ENCODE measurements around the gene ATG16L1.

Gene ATG16L1

DNA sequence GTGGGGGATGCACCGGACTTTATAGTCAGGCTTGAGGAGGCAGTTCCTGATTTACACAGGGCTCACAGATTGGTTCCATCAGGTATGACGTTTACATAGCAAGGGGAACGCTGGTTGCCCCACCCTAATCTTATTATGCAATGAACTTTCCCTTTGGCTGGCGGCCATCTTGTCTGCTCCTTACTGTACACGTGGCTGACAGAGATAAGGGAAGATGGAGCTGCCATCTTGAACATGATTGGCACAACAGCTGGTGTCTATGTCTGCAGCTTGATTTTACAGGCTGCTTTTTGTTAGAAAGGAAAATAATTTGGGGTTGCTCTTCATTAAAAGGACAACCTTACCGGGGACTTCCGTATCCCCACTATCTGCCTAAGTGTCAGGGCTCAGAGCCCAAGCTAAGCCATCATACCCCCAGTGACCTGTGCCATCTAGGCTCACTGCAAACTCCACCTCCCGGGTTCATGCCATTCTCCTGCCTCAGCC lies 33.5 kb upstream of the ATG16L1 start:
- no peak for DNase-seq (ENCODE audit: low read depth)
- no peak overlapping the region for H3K4me3 ChIP-seq (ENCODE audit: low read depth, low read length)
- TF ChIP-seq, protein P1, sequence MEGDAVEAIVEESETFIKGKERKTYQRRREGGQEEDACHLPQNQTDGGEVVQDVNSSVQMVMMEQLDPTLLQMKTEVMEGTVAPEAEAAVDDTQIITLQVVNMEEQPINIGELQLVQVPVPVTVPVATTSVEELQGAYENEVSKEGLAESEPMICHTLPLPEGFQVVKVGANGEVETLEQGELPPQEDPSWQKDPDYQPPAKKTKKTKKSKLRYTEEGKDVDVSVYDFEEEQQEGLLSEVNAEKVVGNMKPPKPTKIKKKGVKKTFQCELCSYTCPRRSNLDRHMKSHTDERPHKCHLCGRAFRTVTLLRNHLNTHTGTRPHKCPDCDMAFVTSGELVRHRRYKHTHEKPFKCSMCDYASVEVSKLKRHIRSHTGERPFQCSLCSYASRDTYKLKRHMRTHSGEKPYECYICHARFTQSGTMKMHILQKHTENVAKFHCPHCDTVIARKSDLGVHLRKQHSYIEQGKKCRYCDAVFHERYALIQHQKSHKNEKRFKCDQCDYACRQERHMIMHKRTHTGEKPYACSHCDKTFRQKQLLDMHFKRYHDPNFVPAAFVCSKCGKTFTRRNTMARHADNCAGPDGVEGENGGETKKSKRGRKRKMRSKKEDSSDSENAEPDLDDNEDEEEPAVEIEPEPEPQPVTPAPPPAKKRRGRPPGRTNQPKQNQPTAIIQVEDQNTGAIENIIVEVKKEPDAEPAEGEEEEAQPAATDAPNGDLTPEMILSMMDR (IDR thresholded peaks at IDR 0.05; ENCODE audit: insufficient read depth, low read depth, low read length, missing control alignments), result no peak

DNA sequence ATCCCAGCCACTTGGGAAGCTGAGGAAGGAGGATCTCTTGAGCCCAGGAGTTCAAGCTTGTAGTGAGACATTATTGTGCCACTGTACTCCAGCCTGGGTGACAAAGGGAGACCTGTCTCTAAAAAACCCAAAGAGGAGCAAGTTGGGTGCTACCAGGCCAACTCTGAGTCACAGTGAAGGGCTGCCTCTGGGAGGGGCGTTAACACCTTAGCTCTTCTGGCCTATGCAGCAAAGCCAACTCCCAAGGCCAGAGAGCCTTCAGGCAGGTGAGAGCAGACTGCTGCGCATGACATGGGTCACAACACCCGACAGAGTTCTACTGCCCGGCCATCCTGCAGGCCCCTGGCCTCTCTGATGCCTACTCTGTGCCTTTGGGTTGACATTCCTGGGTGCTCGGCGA lies 32.6 kb upstream of the ATG16L1 start:
- no peak for DNase-seq (ENCODE audit: low read depth)
- H3K4me3 ChIP-seq (ENCODE audit: low read depth, low read length), result no peak overlapping the region
- TF ChIP-seq, protein P1 (IDR thresholded peaks at IDR 0.05; ENCODE audit: insufficient read depth, low read depth, low read length, missing control alignments), result no peak

DNA sequence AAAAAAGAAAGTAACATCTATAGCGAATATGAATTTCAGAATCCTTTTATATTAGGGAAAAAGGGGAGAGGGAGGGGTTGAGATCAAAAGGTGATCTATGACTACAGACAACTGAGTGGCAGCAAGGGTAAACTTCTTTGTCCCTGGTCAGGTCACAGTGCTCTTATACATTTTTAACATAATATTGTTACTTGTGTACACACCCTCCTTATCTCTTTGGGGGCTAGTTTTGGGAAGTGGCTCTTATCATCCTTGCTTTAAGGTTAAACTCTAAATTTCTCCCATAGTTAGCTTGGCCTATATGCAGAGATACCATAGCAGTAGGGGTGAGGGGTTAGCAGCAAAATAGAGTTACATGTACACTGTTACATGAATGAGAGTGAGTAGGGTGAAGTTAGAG lies 31.6 kb upstream of the ATG16L1 start:
- no peak for DNase-seq (ENCODE audit: low read depth)
- H3K4me3 ChIP-seq (ENCODE audit: low read depth, low read length), result no peak overlapping the region
- TF ChIP-seq, protein P1 (IDR thresholded peaks at IDR 0.05; ENCODE audit: insufficient read depth, low read depth, low read length, missing control alignments), result no peak

DNA sequence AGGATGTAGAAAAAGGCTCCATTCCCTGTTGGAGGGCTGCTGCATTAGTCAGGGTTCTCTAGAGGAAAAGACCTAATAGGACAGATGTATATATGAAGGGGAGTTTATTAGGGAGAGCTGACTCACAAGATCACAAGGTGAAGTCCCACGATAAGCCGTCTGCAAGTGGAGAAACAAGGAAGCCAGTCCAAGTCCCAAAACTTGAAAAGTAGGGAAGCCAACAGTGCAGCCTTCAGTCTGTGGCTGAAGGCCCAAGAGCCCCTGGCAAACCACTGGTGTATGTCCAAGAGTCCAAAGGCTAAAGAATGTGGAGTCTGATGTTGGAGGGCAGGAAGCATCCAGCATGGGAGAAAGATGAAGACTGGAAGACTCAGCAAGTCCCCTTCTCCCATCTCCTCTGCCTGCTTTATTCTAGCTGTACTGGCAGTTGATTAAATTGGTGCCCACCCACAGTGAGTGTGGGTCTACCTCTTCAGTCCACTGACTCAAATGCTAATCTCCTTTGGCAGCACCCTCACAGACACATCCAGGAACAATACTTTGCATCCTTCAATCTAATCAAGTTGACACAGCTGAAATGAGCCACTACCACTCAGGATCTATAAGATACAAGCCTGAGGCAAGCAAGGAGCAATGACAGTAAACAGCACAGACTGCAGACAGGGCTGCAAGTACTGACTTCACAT lies 30.0 kb upstream of the ATG16L1 start:
- no peak overlapping the region for H3K4me3 ChIP-seq (ENCODE audit: low read depth, low read length)
- no peak for DNase-seq (ENCODE audit: low read depth)
- TF ChIP-seq, protein P1 (IDR thresholded peaks at IDR 0.05; ENCODE audit: insufficient read depth, low read depth, low read length, missing control alignments), result no peak

DNA sequence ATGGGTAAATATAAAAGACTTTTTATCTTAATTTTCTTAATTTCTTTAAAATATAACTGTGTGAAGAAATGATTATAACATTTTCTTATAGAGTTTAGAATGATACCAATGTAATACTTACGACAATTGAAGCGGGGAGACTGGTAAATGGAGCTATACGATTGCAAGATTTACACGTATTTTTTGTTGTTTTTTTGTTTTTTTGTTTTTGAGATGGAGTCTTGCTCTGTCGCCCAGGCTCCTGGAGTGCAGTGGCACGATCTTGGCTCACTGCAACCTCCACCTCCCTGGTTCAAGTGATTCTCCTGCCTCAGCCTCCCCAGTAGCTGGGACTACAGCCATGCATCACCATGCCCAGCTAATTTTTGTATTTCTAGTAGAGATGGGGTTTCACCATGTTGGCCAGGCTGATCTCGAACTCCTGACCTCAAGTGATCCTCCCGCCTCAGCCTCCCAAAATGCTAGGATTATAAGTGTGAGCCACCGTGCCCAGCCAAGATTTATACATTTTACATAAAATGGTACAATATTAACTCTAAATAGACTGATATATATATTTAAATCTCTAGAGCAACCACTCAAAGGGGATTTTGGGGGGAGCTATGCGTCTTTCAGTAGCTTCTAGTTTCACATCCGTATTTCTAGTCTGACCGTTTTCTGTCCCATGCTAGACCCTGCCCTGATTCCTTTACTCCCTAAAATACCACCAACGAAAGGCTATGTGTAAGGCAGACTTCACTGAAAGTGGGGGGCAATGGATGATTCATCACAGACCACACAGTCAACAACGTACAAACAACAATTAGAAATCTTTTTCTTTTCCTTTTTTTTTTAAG lies 28.2 kb upstream of the ATG16L1 start:
- DNase-seq (ENCODE audit: low read depth), result peak; percentile 72
- H3K4me3 ChIP-seq (ENCODE audit: low read depth, low read length), result no peak overlapping the region
- TF ChIP-seq, protein P1 (IDR thresholded peaks at IDR 0.05; ENCODE audit: insufficient read depth, low read depth, low read length, missing control alignments), result no peak

DNA sequence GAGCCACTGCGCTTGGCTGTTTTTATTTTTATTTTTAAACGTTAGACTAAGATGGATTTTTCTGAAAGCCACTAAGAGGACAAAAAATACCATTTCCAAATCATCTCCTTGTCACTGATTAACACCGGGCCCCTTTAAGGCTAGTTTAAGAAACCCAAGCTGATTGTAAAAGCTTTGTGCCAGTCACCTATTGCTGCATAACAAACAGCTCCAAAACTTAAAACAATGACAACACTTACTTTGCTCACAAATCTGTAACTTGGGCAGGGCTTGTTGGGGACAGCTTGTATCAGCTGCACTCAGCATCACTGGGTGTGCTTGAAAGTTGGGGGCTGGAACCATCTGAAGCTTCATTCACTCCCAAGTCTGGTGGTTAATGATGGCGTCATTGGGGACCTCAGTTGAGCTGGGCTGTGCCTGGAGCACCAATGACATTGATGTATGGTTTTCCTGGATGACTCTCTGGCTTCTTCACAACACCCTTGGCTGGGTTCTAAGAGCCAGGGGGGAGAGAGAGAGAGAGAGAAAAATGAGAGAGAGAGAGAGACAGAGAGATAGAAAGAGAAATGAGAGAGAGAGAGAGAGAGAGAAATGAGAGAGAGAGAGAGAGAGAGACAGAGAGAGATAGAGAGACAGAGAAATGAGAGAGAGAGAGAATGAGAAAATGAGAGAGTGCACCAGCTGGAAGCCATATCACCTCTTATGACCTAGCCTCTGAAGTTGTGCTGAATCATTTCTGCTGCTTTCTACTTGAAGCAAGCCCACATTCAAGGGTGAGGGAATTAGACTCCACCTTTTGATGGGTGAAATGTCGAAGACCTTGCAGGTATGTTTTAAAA lies 26.0 kb upstream of the ATG16L1 start:
- peak; percentile 31 for DNase-seq (ENCODE audit: low read depth)
- H3K4me3 ChIP-seq (ENCODE audit: low read depth, low read length), result no peak overlapping the region
- TF ChIP-seq, protein P1 (IDR thresholded peaks at IDR 0.05; ENCODE audit: insufficient read depth, low read depth, low read length, missing control alignments), result no peak
